GM21717 (cell line): ENCODE measurements around the gene AKAP4.

Experiments used
- ATAC-seq: cut with Tn5 transposase; IDR thresholded peaks from one replicate; pipeline ENCODE4 v1.9.1; 2021; ENCODE audit warnings: mild to moderate bottlenecking, moderate library complexity; ENCODE audit not compliant: unreplicated experiment

The AKAP4 gene

GRCh38 chrX:50200907-50201306, at the start of gene AKAP4:
Gene AKAP4, minus strand, starts transcription at chrX:50201007. Its CDS starts 118 bp downstream, at chrX:50200889.
- ATAC-seq, result no peak

- ATAC-seq, result no peak
Measured at GRCh38 chrX:50211510-50211909, 10.7 kb upstream of the AKAP4 start.

- no peak for ATAC-seq
Measured at GRCh38 chrX:50206753-50207152, 5.9 kb upstream of the AKAP4 start.

GRCh38 chrX:50204364-50204899, 3.6 kb upstream of the AKAP4 start, which contains the start of gene CCNB3:
Gene CCNB3, plus strand, starts transcription at chrX:50204765. Its CDS starts 80,399 bp downstream, at chrX:50285164.
- ATAC-seq, result peak; percentile 97

GRCh38 chrX:50202539-50202938, 1.7 kb upstream of the AKAP4 start:
- no peak for ATAC-seq

GRCh38 chrX:50198348-50198747, 2.5 kb downstream of the AKAP4 start:
- ATAC-seq, result no peak

- no peak for ATAC-seq
Measured at GRCh38 chrX:50188859-50189600, 11.8 kb downstream of the AKAP4 start.

GRCh38 chrX:50183891-50184290, 16.9 kb downstream of the AKAP4 start:
- ATAC-seq, result no peak

- no peak for ATAC-seq
Measured at GRCh38 chrX:50180073-50180940, 20.5 kb downstream of the AKAP4 start.

GRCh38 chrX:50169717-50170116, 31.1 kb downstream of the AKAP4 start:
- ATAC-seq, result no peak

- peak; percentile 55 for ATAC-seq
Measured at GRCh38 chrX:50168241-50168687, 32.5 kb downstream of the AKAP4 start.

- no peak for ATAC-seq
Measured at GRCh38 chrX:50167366-50167765, 33.4 kb downstream of the AKAP4 start.

- ATAC-seq, result no peak
Measured at GRCh38 chrX:50165727-50166126, 35.1 kb downstream of the AKAP4 start.

- no peak for ATAC-seq
Measured at GRCh38 chrX:50161127-50161526, 39.7 kb downstream of the AKAP4 start.

- no peak for ATAC-seq
Measured at GRCh38 chrX:50158593-50158992, 42.2 kb downstream of the AKAP4 start.

- ATAC-seq, result no peak
Measured at GRCh38 chrX:50157545-50158135, 43.2 kb downstream of the AKAP4 start.

GRCh38 chrX:50154429-50154828, 46.4 kb downstream of the AKAP4 start:
- no peak for ATAC-seq

GRCh38 chrX:50152456-50152855, 48.4 kb downstream of the AKAP4 start:
- ATAC-seq, result no peak

GRCh38 chrX:50147972-50148371, 52.8 kb downstream of the AKAP4 start:
- ATAC-seq, result no peak
